PFSK-1 (cell line): ENCODE results near the gene DNAH8.

Source experiments
- FOXP2 ChIP-seq: optimal IDR thresholded peaks from 2 replicates; pipeline ENCODE3; 2011; ENCODE audit warnings: borderline replicate concordance, control low read depth, inconsistent platforms; ENCODE audit not compliant: insufficient read depth; ENCODE audit errors: extremely low read length, extremely low read depth
- POLR2AphosphoS5 ChIP-seq: IDR thresholded peaks from 2 replicates; pipeline ENCODE4 v1.6.1; 2012; ENCODE audit warnings: low read depth, mild to moderate bottlenecking, control low read depth, low read length, moderate library complexity
- REST ChIP-seq, 2 experiments: IDR thresholded peaks; 2 replicates each; pipeline versions ENCODE4 v1.6.1 to v1.8.0; 2011 to 2012; ENCODE audit warnings: low read depth in 2 of 2, low read length in 2 of 2, control low read depth in 1 of 2, inconsistent platforms in 1 of 2, mild to moderate bottlenecking in 1 of 2, moderate library complexity in 1 of 2; ENCODE audit not compliant: insufficient read depth in 1 of 2
- SIN3A ChIP-seq: IDR thresholded peaks from 2 replicates; pipeline ENCODE4 v1.6.1; 2012; ENCODE audit warnings: mild to moderate bottlenecking, low read length, moderate library complexity, borderline replicate concordance; ENCODE audit not compliant: insufficient read depth
- TAF1 ChIP-seq: IDR thresholded peaks from 2 replicates; pipeline ENCODE4 v1.6.1; 2012; ENCODE audit warnings: low read length, control low read depth, borderline replicate concordance; ENCODE audit not compliant: insufficient read depth

DNAH8 gene

GRCh38 chr6:38720295-38720694 lies 5.2 kb downstream of the DNAH8 start:
- TF ChIP-seq SIN3A (no peak), FOXP2 (no peak), POLR2AphosphoS5 (no peak), TAF1 (no peak), REST (IDR thresholded peaks at IDR 0.05; ENCODE audit: insufficient read depth in 1 of 2, low read depth in 2 of 2, low read length in 2 of 2) (no peak)

- TF ChIP-seq REST (IDR thresholded peaks at IDR 0.05; ENCODE audit: insufficient read depth in 1 of 2, low read depth in 2 of 2, low read length in 2 of 2) = no peak
Measured at GRCh38 chr6:38722038-38722437, 6.9 kb downstream of the DNAH8 start.

- TF ChIP-seq SIN3A (no peak), FOXP2 (no peak), REST (IDR thresholded peaks at IDR 0.05; ENCODE audit: insufficient read depth in 1 of 2, low read depth in 2 of 2, low read length in 2 of 2) (no peak), TAF1 (no peak), POLR2AphosphoS5 (no peak)
Measured at GRCh38 chr6:38722727-38723334, 7.7 kb downstream of the DNAH8 start.

- TF ChIP-seq FOXP2 (no peak), TAF1 (no peak), POLR2AphosphoS5 (no peak), SIN3A (no peak), REST (IDR thresholded peaks at IDR 0.05; ENCODE audit: insufficient read depth in 1 of 2, low read depth in 2 of 2, low read length in 2 of 2) (no peak)
Measured at GRCh38 chr6:38723783-38724182, 8.7 kb downstream of the DNAH8 start.

GRCh38 chr6:38724343-38724742 lies 9.2 kb downstream of the DNAH8 start:
- TF ChIP-seq FOXP2 (no peak), TAF1 (no peak), REST (IDR thresholded peaks at IDR 0.05; ENCODE audit: insufficient read depth in 1 of 2, low read depth in 2 of 2, low read length in 2 of 2) (no peak), SIN3A (no peak), POLR2AphosphoS5 (no peak)
